Testis (tissue), 2 donors: ENCODE results near the gene CDH2.

Source experiments
- POLR2A ChIP-seq: fragments of 450-650 bp; IDR thresholded peaks from one replicate; pipeline ENCODE4 v1.6.1; 2017; ENCODE audit warnings: antibody characterized with exemption, mild to moderate bottlenecking, moderate library complexity
- TF ChIP-seq, protein P1 (sequence below), 3 experiments: fragments of 450-650 bp in 2 of 3; fragments of 200-600 bp in 1 of 3; sonication (generic) in 1 of 3; IDR thresholded peaks; one replicate each; pipeline ENCODE4 v1.5.1; 2016 to 2019; ENCODE audit warnings: antibody characterized with exemption in 3 of 3, mild to moderate bottlenecking in 2 of 3, moderate library complexity in 1 of 3

DNA sequence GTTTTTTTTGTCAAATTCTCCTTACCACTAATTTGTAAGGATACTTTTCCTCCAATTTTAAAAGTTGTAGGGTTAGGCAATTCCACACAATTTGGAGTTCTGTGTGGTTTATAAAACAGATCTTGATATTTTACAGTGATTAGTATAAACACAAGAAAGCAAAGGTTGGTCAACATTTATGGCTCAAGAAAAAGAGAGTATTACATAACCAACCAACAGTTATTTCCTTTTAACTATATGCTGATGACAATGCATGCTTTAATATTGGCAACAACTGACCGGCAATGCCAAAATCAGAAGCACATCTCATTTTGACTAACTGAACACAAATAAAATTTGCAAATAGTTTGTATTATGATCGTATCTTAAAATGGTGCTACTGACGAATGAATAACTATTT lies 137.2 kb downstream of the CDH2 start:
- TF ChIP-seq, protein P1, sequence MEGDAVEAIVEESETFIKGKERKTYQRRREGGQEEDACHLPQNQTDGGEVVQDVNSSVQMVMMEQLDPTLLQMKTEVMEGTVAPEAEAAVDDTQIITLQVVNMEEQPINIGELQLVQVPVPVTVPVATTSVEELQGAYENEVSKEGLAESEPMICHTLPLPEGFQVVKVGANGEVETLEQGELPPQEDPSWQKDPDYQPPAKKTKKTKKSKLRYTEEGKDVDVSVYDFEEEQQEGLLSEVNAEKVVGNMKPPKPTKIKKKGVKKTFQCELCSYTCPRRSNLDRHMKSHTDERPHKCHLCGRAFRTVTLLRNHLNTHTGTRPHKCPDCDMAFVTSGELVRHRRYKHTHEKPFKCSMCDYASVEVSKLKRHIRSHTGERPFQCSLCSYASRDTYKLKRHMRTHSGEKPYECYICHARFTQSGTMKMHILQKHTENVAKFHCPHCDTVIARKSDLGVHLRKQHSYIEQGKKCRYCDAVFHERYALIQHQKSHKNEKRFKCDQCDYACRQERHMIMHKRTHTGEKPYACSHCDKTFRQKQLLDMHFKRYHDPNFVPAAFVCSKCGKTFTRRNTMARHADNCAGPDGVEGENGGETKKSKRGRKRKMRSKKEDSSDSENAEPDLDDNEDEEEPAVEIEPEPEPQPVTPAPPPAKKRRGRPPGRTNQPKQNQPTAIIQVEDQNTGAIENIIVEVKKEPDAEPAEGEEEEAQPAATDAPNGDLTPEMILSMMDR (IDR thresholded peaks at IDR 0.05), result no peak
- no peak for TF ChIP-seq POLR2A
